Calu3 (cell line): ENCODE data around the gene BLOC1S5. TPM values are rescaled to one million over a fixed set of nuclear protein-coding genes. Genes with fewer than 3 reads are reported as not detected.

Experiments
- BruUV-seq: library from RNA; stranded (reverse); fragments of 400-500 nt; replicated peaks from 2 replicates; lab custom pipeline; 2021; lab: Mats Ljungman, UMichigan
- CTCF ChIA-PET: fragments of 300-600 bp; sonication (Branson Sonifier 250); formaldehyde crosslinking; loops from one replicate; lab custom pipeline; 2022; ENCODE audit warnings: antibody characterized with exemption; lab: Charles Lee
- DNase-seq: peaks from one replicate; pipeline ENCODE4 v3.0.0; 2022
- H3K27ac Mint-ChIP-seq: one replicate; pipeline ENCODE4 v1.8.0; 2022; ENCODE audit warnings: mixed read lengths; ENCODE audit not compliant: unreplicated experiment
- H3K27me3 Mint-ChIP-seq: one replicate; pipeline ENCODE4 v1.8.0; 2022; ENCODE audit warnings: mixed read lengths; ENCODE audit not compliant: unreplicated experiment
- H3K36me3 Mint-ChIP-seq: one replicate; pipeline ENCODE4 v1.8.0; 2022; ENCODE audit warnings: mild to moderate bottlenecking, moderate library complexity, mixed read lengths; ENCODE audit not compliant: insufficient read depth, unreplicated experiment
- H3K4me1 Mint-ChIP-seq: one replicate; pipeline ENCODE4 v1.8.0; 2022; ENCODE audit warnings: mild to moderate bottlenecking, low read depth, mixed read lengths; ENCODE audit not compliant: unreplicated experiment
- H3K4me3 Mint-ChIP-seq: one replicate; pipeline ENCODE4 v1.8.0; 2022; ENCODE audit warnings: mild to moderate bottlenecking, low read depth, moderate library complexity, mixed read lengths; ENCODE audit not compliant: unreplicated experiment
- H3K9me3 Mint-ChIP-seq: one replicate; pipeline ENCODE4 v1.8.0; 2022; ENCODE audit warnings: low read depth, mixed read lengths; ENCODE audit not compliant: unreplicated experiment
- CTCF ChIP-seq: fragments of 200-600 bp; IDR thresholded peaks from one replicate; pipeline ENCODE4 v1.8.0; 2022; ENCODE audit warnings: antibody characterized with exemption; ENCODE audit not compliant: unreplicated experiment
- intact Hi-C: fragments of 100-400 bp; cut with micrococcal nuclease; formaldehyde crosslinking; loops from one replicate; pipeline ENCODE4 v1.10.0; 2022; ENCODE audit not compliant: unreplicated experiment
- total RNA-seq: library from RNA; stranded (reverse); gene quantifications from 2 replicates; pipeline ENCODE4 v1.2.3, GENCODE V29; 2022

The BLOC1S5 gene
- total RNA-seq, 1 experiment from 2014 or later, result 8.0 TPM

DNA sequence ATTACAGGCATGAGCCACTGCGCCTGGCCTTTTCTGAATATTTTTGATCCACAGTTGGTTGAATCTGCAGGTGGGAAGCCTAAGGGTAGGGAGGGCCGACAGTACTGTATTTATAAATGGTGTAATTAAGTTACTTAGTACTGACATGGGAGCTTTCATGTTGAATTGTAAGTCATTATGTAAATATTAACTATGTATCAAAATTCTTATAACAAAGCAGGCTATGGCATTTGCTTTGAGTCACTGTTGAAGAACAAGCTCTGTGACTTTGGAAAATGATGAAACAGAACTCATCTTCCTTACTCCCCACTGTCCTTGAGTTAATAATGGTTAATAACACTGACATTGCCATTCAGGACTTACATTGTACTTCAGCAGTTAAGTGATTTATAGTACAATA, 90.6 kb downstream of the BLOC1S5 start:
- CTCF ChIA-PET, result no interaction called here

GRCh38 chr6:7971499-7971898, 92.7 kb downstream of the BLOC1S5 start:
- CTCF ChIA-PET, result no interaction called here
- TF ChIP-seq CTCF, result no peak
- no TSS peak for BruUV-seq
- Mint-ChIP-seq H3K27me3 (no peaks in the 10 kb centered on the region), H3K27ac (no peak overlapping the region), H3K4me1 (peaks cover 21% of the 10 kb centered on the region), H3K4me3 (no peak overlapping the region), H3K9me3 (peaks cover 7% of the 10 kb centered on the region), H3K36me3 (peaks cover 8% of the 10 kb centered on the region)
- no peak for DNase-seq
- intact Hi-C loops, result no loop called here

More for the DNA sequence above, 90.6 kb downstream of the BLOC1S5 start:
- no peak for TF ChIP-seq CTCF
- BruUV-seq, result no TSS peak
- Mint-ChIP-seq H3K27ac (no peak overlapping the region), H3K9me3 (peaks cover 5% of the 10 kb centered on the region), H3K4me3 (no peak overlapping the region), H3K27me3 (no peaks in the 10 kb centered on the region), H3K4me1 (peaks cover 21% of the 10 kb centered on the region), H3K36me3 (peaks cover 8% of the 10 kb centered on the region)
- intact Hi-C loops, result no loop called here
- no peak for DNase-seq

- no peak for DNase-seq
- BruUV-seq, result no TSS peak
Measured at GRCh38 chr6:7970616-7971015, 93.6 kb downstream of the BLOC1S5 start.

More at GRCh38 chr6:7970616-7971015, 93.6 kb downstream of the BLOC1S5 start:
- intact Hi-C loops, result no loop called here
- Mint-ChIP-seq H3K36me3 (peaks cover 7% of the 10 kb centered on the region), H3K9me3 (peaks cover 7% of the 10 kb centered on the region), H3K4me1 (peaks cover 20% of the 10 kb centered on the region), H3K4me3 (no peak overlapping the region), H3K27me3 (no peaks in the 10 kb centered on the region), H3K27ac (no peak overlapping the region)
- CTCF ChIA-PET, result no interaction called here
- no peak for TF ChIP-seq CTCF

Other genes with a start within 250 kb of the BLOC1S5 start
- gene TXNDC5, start 153.6 kb downstream of the BLOC1S5 start, total RNA-seq, result 81.3 and 111 TPM in 2 replicates
- gene EEF1E1, start 38.2 kb upstream of the BLOC1S5 start, total RNA-seq, result 38.8 and 41.5 TPM in 2 replicates